Gastroesophageal sphincter (tissue), 4 donors: ENCODE results near the gene ATP6V1E1. TPM values are rescaled to one million over a fixed set of nuclear protein-coding genes. Genes with fewer than 3 reads are reported as not detected.
A peak's percentile ranks its signal among the peaks of the same experiment; 100 is the strongest.
"Not testable (repeated sequence)": the region's sequence is repeated elsewhere in the genome, so short reads cannot be mapped to it uniquely, and the experiment has no call there.

Experiments used
- ATAC-seq: fragments of 150-250 bp; one replicate; pipeline ENCODE4 v1.9.1; 2016; ENCODE audit warnings: mild to moderate bottlenecking, moderate library complexity
- H3K27ac ChIP-seq, 4 donors: fragments of 200-600 bp; sonication (generic) in 3 of 4; 1 replicate in 3 of 4; 2 replicates in 1 of 4; pipeline ENCODE4 v1.5.1; 2016 to 2019
- H3K27me3 ChIP-seq: fragments of 200-600 bp; sonication (generic); one replicate; pipeline ENCODE4 v1.5.1; 2019
- H3K36me3 ChIP-seq, 2 donors: fragments of 200-600 bp; sonication (generic); one replicate each; pipeline ENCODE4 v1.5.1; 2019; ENCODE audit warnings: control low read depth in 1 of 2
- H3K4me1 ChIP-seq, 3 donors: fragments of 200-600 bp; sonication (generic); 1 replicate in 2 of 3; 2 replicates in 1 of 3; pipeline ENCODE4 v1.5.1; 2016 to 2019; ENCODE audit warnings: control low read depth in 2 of 3
- H3K4me3 ChIP-seq, 2 donors: fragments of 200-600 bp; sonication (generic); one replicate each; pipeline ENCODE4 v1.5.1; 2019; ENCODE audit warnings: mild to moderate bottlenecking in 1 of 2, moderate library complexity in 1 of 2
- H3K9me3 ChIP-seq, 3 donors: fragments of 200-600 bp; sonication (generic); one replicate each; pipeline ENCODE4 v1.5.1; 2017 to 2019; ENCODE audit warnings: control low read depth in 2 of 3
- EP300 ChIP-seq: sonication (generic); formaldehyde crosslinking; IDR thresholded peaks from one replicate; pipeline ENCODE4 v1.6.1; 2017; ENCODE audit warnings: antibody characterized with exemption, mild to moderate bottlenecking
- POLR2A ChIP-seq, 2 donors: fragments of 450-650 bp; IDR thresholded peaks; one replicate each; pipeline ENCODE4 v1.6.1; 2017; ENCODE audit warnings: antibody characterized with exemption in 2 of 2, mild to moderate bottlenecking in 2 of 2, moderate library complexity in 1 of 2
- POLR2AphosphoS5 ChIP-seq: sonication (generic); formaldehyde crosslinking; IDR thresholded peaks from one replicate; pipeline ENCODE4 v1.6.1; 2017; ENCODE audit warnings: antibody characterized with exemption
- WGBS, 2 donors: methylation state at CpG; one replicate each; pipeline ENCODE4 v1.1.5; 2018; ENCODE audit warnings: low coverage in 1 of 2; 5-methylcytosine and 5-hydroxymethylcytosine counted together
- total RNA-seq, 4 donors: library from RNA; depleted of rRNA; stranded (reverse); fragments of >200 nt; gene quantifications; one replicate each; pipeline ENCODE4 v1.1.0, GENCODE V29; 2016
- TF ChIP-seq, protein P1 (sequence below), 4 experiments: fragments of 200-600 bp in 2 of 4; fragments of 450-650 bp in 2 of 4; sonication (generic) in 1 of 4; IDR thresholded peaks; one replicate each; pipeline ENCODE4 v1.5.1; 2017 to 2019; ENCODE audit warnings: antibody characterized with exemption in 4 of 4, mild to moderate bottlenecking in 2 of 4, moderate library complexity in 2 of 4

Gene ATP6V1E1
- total RNA-seq, 4 donors from 2014 or later, result 146 to 252 (median 195) TPM

GRCh38 chr22:17575151-17575550 is 53.4 kb downstream of the ATP6V1E1 start:
- no peak for TF ChIP-seq POLR2A (IDR thresholded peaks at IDR 0.05)
- TF ChIP-seq EP300, result no peak
- no peak for TF ChIP-seq POLR2AphosphoS5
- TF ChIP-seq, protein P1, sequence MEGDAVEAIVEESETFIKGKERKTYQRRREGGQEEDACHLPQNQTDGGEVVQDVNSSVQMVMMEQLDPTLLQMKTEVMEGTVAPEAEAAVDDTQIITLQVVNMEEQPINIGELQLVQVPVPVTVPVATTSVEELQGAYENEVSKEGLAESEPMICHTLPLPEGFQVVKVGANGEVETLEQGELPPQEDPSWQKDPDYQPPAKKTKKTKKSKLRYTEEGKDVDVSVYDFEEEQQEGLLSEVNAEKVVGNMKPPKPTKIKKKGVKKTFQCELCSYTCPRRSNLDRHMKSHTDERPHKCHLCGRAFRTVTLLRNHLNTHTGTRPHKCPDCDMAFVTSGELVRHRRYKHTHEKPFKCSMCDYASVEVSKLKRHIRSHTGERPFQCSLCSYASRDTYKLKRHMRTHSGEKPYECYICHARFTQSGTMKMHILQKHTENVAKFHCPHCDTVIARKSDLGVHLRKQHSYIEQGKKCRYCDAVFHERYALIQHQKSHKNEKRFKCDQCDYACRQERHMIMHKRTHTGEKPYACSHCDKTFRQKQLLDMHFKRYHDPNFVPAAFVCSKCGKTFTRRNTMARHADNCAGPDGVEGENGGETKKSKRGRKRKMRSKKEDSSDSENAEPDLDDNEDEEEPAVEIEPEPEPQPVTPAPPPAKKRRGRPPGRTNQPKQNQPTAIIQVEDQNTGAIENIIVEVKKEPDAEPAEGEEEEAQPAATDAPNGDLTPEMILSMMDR (IDR thresholded peaks at IDR 0.05), result no peak
- Histone ChIP-seq H3K4me1 (peaks cover 10 to 32% (median 14%) of the 10 kb centered on the region in 3 donors), H3K4me3 (no peak overlapping the region), H3K36me3 (no peaks in the 10 kb centered on the region), H3K27me3 (no peaks in the 10 kb centered on the region), H3K27ac (no peak overlapping the region), H3K9me3 (no peaks in the 10 kb centered on the region)
- ATAC-seq, result no peak
- WGBS, 2 donors, result 64 to 88% methylated on average over 2 to 5 of the region's 5 CpGs

DNA sequence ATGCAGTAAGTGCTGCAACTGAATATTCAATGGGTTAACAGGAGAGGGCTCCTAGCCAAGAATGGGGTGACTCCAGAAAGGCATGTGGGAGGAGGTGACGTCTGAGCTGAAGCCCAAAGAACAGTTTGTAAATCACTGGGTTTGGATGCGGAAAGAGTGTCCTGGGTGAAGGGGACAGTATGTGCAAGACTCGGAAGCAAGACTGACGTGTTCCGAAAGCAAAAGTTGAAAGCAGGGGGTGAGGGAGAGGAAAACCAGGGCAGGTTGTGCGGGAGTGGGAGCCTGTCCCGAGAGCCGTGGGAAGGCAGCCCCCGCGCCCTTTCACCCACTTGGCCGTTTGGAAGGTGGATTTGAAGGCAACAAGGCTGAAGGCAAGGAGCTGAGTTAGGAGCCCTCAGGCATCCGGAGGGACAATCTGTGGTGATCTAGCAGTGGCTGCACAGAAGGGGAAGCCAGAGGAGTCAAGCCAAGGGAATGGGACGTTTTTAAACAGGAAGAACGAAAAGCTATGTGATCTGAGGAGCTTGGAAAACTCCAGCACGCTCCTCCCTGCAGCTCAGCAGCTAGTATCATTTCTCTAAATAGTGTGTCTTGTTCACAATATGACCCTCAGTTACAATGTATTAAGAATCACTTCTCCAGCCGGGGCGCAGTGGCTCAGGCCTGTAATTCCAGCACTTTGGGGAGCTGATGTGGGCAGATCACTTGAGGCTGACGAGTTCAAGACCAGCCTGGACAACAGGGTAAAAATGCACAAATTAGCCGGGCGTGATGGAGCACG is 57.5 kb downstream of the ATP6V1E1 start:
- 9 to 11% methylated on average over 15 to 19 of the region's 21 CpGs for WGBS, 2 donors
- H3K4me1 ChIP-seq, result peaks cover 15 to 33% (median 23%) of the 10 kb centered on the region in 3 donors
- H3K9me3 ChIP-seq, result no peaks in the 10 kb centered on the region
- no peaks in the 10 kb centered on the region for H3K36me3 ChIP-seq
- peak; percentile 97 for ATAC-seq
- peak overlapping the region; percentile 17 to 43 for H3K4me3 ChIP-seq
- H3K27me3 ChIP-seq, result no peaks in the 10 kb centered on the region
- H3K27ac ChIP-seq, result peak overlapping the region; percentile 90 to 97 (median 92)
- TF ChIP-seq EP300 (peak; percentile 99), POLR2AphosphoS5 (peak; percentile 99), POLR2A (IDR thresholded peaks at IDR 0.05) (peak; percentile 31 to 36)
- TF ChIP-seq, protein P1 (IDR thresholded peaks at IDR 0.05), result no peak

DNA sequence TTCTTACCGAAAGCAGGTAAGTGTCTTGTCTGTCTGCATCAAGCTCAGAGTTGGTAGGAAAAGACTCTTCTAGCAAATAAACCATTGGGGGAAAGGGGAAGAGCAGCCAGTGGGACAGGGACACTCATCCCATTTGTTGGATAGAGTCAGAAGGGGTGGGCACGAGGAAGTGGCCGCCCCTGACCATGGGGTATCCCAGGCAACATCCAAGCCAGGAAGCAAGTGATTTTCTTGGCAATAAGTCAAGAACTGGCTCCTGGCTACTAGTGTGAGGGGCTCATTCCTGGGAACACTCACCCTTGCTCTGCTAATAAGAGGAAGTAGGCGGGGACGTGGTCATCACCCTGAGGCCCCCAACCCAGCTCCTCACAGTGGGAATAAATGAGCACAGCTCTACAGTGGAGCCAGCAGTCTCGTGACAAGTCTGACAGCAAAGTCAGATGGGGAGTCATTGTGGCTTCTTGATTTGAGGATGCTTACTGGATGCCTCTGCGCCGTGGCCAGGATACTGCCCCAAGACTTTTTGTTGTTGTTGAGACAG is 58.5 kb downstream of the ATP6V1E1 start:
- 0 to 30% methylated on average over 2 to 3 of the region's 8 CpGs for WGBS, 2 donors

GRCh38 chr22:17566776-17567175 is 61.8 kb downstream of the ATP6V1E1 start:
- Histone ChIP-seq H3K27ac (peak overlapping the region in 2 of 4 donors; percentile 59 to 90), H3K4me1 (peaks cover 10 to 57% (median 26%) of the 10 kb centered on the region in 3 donors), H3K4me3 (no peak overlapping the region), H3K27me3 (no peaks in the 10 kb centered on the region), H3K36me3 (no peaks in the 10 kb centered on the region), H3K9me3 (no peaks in the 10 kb centered on the region)
- TF ChIP-seq POLR2AphosphoS5, result no peak
- no peak for TF ChIP-seq POLR2A (IDR thresholded peaks at IDR 0.05)
- no peak for TF ChIP-seq EP300
- 80 to 88% methylated on average over 5 to 6 of the region's 10 CpGs for WGBS, 2 donors
- ATAC-seq, result no peak

More for the DNA sequence above, 58.5 kb downstream of the ATP6V1E1 start:
- TF ChIP-seq, protein P1 (IDR thresholded peaks at IDR 0.05), result no peak
- TF ChIP-seq POLR2AphosphoS5 (no peak), EP300 (no peak), POLR2A (IDR thresholded peaks at IDR 0.05) (no peak)
- ATAC-seq, result no peak
- no peaks in the 10 kb centered on the region for H3K27me3 ChIP-seq
- H3K36me3 ChIP-seq, result no peaks in the 10 kb centered on the region
- H3K9me3 ChIP-seq, result no peaks in the 10 kb centered on the region
- H3K4me3 ChIP-seq, result peak overlapping the region in 1 of 2 donors; percentile 43
- peak overlapping the region; percentile 90 to 97 (median 92) for H3K27ac ChIP-seq
- H3K4me1 ChIP-seq, result peaks cover 15 to 33% (median 23%) of the 10 kb centered on the region in 3 donors

DNA sequence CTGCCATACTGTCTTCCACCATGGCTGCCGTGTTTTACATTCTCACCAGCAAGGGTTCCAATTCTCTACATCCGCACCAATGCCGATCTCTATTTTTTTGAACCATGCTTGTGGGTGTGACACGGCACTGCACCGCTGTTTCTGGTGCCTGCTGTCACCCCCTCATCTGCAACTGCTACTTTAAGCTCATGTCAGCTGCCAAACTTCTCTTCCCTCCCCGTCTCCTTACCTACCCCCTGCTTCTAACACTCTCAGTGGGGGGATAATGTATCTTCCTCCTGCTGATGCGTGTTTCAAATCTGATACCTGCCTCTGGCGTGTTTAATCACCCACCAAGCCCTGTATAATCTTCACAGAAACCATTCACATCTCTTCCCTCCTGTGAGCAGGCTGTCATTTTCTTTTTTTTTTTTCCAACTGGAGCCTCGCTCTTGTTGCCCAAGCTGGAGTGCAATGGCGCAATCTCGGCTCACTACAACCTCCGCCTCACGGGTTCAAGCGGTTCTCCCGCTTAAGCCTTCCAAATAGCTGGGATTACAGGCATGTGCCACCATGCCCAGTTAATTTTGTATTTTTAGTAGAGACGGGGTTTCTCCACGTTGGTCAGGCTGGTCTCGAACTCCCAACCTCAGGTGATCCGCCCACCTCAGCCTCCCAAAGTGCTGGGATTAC is 62.4 kb downstream of the ATP6V1E1 start:
- H3K4me1 ChIP-seq, result peaks cover 7 to 51% (median 22%) of the 10 kb centered on the region in 3 donors
- H3K36me3 ChIP-seq, H3K4me3 ChIP-seq, H3K27me3 ChIP-seq, H3K9me3 ChIP-seq, ATAC-seq: not testable (repeated sequence)
- 90 to 93% methylated on average over 8 to 11 of the region's 19 CpGs for WGBS, 2 donors
- peak overlapping the region in 3 of 4 donors; percentile 74 to 90 (median 84) for H3K27ac ChIP-seq
